GM10248 (cell line): ENCODE measurements around the gene FOXK2.

Experiments
- CTCF ChIA-PET: fragments of 300-600 bp; sonication (Branson Sonifier 250); formaldehyde crosslinking; extraction: SDS; loops from one replicate; lab custom pipeline; 2021; ENCODE audit warnings: antibody characterized with exemption; lab: Yijun Ruan, JAX
- POLR2A ChIA-PET: fragments of 350-650 bp; sonication (Branson Sonifier 250); formaldehyde crosslinking; extraction: SDS; loops from one replicate; lab custom pipeline; 2020; ENCODE audit warnings: antibody characterized with exemption; lab: Yijun Ruan, JAX
- DNase-seq: peaks from one replicate; pipeline ENCODE4 v3.0.0; 2012; ENCODE audit errors: extremely low spot score
- TF ChIP-seq, protein P1 (sequence below): IDR thresholded peaks from 2 replicates; pipeline ENCODE4 v1.5.1; 2012; ENCODE audit warnings: mild to moderate bottlenecking, low read depth; ENCODE audit errors: extremely low read depth, missing control alignments, control extremely low read depth

Gene FOXK2

DNA sequence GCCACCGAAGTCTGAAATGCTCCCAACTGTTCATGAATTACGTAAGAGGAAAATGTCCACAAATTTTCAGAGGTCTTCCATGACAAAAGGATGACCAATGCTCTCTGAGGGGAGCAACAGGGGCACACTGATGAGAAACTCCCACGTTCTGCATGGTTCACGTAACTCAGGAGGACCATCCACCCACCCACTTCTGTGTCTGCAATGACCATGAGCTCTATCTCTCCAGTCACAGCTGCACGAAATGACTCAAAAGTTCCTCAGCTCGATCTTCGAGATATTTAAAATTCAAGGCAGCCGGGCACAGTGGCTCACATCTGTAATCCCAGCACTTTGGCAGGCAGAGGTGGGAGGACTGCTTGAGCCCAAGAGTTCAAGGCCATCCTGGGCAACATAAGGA is 112.9 kb downstream of the FOXK2 start:
- TF ChIP-seq, protein P1, sequence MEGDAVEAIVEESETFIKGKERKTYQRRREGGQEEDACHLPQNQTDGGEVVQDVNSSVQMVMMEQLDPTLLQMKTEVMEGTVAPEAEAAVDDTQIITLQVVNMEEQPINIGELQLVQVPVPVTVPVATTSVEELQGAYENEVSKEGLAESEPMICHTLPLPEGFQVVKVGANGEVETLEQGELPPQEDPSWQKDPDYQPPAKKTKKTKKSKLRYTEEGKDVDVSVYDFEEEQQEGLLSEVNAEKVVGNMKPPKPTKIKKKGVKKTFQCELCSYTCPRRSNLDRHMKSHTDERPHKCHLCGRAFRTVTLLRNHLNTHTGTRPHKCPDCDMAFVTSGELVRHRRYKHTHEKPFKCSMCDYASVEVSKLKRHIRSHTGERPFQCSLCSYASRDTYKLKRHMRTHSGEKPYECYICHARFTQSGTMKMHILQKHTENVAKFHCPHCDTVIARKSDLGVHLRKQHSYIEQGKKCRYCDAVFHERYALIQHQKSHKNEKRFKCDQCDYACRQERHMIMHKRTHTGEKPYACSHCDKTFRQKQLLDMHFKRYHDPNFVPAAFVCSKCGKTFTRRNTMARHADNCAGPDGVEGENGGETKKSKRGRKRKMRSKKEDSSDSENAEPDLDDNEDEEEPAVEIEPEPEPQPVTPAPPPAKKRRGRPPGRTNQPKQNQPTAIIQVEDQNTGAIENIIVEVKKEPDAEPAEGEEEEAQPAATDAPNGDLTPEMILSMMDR = no peak
- ChIA-PET CTCF (interaction anchor here (0.7 to 1.4 kb wide), 5 partner anchors 9 to 149 kb away, joined by 3 to 6 read pairs (median 3); no protein-coding TSS in a partner anchor), POLR2A (interaction anchor here (0.6 kb wide), 1 partner anchor 9 kb away, joined by 3 read pairs; no protein-coding TSS in a partner anchor)
- peak; percentile 54 for DNase-seq

DNA sequence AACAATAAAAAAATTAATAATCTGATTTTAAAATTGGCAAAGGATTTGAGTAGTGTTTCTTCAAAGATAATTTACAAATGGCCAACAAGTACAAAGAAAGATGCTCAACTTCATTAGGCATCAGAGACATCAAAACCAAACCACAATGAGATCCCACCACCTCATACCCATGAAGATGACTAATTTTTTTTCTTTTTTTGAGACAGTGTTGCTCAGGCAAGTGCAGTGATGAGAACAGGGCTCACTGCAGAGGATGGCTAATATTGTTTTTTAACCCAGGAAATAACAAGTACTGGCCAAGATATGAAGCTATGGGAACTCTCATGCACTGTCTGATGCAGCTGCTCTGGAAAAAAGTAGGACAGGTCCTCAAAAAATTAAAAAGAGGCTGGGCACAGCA is 113.8 kb downstream of the FOXK2 start:
- CTCF ChIA-PET = interaction anchor here (0.9 kb wide), 1 partner anchor 10 kb away, joined by 3 read pairs; no protein-coding TSS in a partner anchor
- TF ChIP-seq, protein P1 = no peak
- POLR2A ChIA-PET = no interaction called here
- DNase-seq = no peak

DNA sequence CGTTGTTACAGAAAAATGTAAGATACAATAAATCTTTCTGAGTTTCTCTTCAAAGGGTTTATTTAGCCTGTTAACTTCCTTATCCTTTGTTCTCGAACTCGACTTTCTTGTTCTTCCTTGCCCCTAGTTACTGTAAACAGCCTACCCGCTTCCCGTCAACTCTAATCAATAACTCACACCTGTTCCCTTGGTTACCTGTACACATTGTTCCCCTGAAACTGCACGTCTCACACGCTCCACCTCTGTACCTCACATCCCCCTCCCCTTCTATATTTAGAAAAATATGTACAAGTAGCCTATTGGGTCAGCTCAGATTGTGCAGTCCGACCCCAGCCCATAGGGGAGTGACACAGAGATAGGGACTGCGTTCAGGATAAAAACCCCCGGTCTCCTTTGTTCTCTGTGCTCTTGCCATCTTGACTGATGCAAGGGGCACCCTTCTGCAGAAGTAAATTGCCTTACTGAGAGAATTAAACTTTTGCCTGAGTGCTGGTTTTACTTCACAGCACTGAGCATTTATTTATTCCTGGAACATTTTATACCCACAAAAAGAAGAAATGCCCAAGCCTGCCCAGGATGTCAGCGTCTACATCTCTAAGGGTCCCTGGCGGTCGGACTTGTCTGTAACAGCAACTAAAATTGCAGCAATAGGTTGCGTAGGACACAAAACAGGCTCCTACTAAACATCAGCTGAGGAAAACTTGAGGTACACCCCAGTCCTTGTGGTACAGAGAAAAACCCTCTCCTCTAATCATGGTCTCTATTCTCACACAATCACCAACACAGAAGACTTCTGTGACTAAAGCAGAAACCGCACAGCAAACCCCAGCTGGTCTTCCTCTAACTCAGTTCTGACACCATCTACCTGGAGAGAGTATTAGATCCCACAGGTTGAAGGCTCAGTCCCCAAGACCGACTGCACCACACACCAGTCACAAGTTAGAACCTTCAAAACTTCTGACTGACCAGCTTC is 117.4 kb downstream of the FOXK2 start:
- ChIA-PET CTCF (no interaction called here), POLR2A (no interaction called here)
- no peak for DNase-seq
- TF ChIP-seq, protein P1 = no peak

DNA sequence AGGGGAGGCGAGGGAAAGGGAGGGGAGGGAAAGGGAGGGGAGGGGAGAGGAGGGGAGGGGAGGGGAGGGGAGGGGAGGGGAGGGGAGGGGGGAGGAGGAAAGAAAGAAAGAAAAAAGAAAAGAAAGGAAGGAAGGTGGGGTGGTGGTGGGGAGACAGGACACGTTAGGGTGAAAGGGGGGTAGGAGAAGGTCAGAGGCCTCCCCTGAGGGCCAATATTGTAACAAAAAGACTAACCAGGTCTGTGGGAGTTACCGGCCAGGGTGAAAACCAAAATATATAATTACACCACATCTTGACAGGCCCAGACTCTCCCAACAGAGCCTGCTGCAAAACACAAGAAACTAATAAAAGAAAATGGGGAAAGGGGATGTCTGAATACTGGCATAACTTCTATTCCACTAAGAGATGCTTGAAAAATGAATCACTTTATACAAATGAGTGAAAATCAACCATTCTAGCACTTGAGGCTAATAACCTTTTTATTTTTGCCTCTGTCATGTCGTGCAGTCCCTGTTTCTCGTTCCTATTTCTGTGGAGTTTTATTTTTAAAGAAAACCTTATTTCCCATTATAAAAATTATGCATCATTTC is 118.7 kb downstream of the FOXK2 start:
- ChIA-PET CTCF (no interaction called here), POLR2A (no interaction called here)
- TF ChIP-seq, protein P1 = no peak
- DNase-seq = no peak

DNA sequence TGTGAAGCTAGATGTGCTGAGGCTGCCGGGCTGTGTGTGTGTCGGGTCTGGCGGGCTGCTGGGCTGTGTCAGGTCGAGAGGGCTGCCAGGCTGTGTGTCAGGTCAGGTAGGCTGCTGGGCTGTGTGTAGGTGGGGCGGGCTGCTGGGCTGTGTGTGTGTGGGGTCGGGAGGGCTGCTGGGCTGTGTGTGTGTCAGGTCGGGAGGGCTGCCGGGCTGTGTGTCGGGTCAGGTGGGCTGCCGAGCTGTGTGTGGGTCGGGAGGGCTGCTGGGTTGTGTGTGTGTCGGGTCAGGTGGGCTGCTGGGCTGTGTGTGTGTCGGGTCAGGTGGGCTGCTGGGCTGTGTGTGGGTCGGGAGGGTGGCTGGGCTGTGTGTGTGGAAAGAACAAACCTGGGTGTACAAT is 120.1 kb downstream of the FOXK2 start:
- no peak for DNase-seq
- ChIA-PET CTCF (no interaction called here), POLR2A (no interaction called here)
- TF ChIP-seq, protein P1 = no peak

DNA sequence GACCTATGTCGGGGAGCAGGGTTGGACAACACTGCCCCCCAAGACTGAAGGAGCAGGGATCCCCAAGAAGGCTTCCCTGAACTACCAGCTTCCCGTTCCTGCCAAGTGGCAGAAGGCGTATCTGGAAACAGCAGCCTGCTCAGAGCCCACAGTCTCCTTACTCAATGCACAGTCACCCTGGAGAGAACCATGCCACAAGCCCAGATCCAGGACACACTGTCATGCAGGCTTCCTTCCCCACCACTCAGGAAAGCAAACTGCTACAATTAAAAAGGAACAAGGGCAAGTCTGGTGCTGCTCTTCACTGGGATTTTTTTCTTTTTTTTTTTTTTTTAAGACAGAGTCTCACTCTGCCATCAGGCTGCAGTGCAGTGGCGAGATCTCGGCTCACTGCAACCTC is 120.5 kb downstream of the FOXK2 start:
- DNase-seq = no peak
- TF ChIP-seq, protein P1 = no peak
- ChIA-PET CTCF (no interaction called here), POLR2A (no interaction called here)
